Measurements from ENCODE around the gene FBXO8.

FBXO8 gene

DNA sequence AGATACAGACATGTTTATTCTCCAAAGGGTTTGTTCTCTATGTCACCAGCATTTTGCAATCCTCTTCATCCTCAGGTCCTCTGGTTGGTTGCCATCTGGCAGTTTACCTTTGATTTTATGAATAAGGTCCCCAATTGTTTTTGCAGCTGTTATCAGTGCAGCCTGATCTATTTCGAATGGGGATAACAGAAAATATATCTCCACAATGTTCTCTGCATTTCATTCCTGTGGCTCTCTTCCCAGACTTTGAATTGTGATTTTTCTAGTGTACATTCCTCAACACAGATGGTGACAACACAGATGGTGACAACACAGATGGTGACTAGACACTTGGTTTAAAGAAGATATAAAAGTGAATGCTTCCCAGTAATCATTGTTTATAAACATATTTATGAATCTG lies 74.1 kb downstream of the FBXO8 start:
- DNase-seq (ENCODE audit: low read depth in 2 of 2), result no peak

DNA sequence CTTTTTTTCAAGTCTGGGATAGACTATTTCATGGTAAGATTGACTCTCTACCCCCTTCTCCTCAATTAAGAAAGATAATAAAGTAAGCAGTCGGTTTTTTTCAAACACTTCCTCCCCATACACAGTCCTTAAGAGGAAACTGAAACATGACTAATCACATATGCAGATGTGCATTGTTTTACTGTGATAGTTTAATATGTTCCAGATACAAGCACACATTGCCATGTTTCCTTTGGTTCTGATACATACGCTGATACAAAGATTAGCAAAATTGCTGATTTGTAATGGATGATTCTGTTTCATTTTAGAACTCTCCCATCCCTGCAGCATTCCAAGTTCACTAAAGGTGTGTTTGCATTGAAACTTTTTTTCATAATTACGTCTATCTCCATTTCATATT lies 76.1 kb downstream of the FBXO8 start:
- no peak for DNase-seq (ENCODE audit: low read depth in 2 of 2)

DNA sequence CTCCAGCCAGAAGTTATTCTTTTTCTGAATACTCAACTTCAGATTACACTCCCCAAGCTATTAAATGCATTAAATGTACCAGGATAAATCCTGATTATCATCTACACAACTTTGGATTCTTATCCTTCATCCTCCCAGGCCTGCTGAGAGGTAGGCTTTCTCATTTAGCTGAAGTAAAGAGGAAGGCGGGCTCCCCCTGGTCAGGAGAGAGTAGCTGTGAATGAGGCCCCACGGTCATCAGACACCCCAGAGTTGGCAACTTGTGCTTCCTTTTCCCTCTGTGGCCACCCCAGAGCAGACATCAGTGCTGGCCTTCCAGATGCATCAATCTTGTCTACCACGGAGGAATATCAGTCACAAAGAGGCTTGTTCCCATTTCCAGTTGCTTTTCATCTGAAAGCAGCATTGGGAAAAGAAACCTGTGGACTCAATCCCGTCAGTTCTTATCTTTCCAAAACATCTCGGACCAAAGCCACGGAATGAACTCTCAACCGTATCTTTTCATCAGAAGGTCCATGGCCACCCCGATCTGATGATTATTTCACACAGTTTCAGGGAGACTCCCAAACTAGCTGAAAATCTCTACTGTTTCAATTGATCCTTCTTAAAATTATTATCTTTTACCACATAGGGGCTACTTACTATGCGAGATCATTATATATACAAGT lies 79.2 kb downstream of the FBXO8 start:
- DNase-seq (ENCODE audit: low read depth in 2 of 2), result no peak

GRCh38 chr4:174201871-174202270 lies 81.6 kb downstream of the FBXO8 start:
- DNase-seq (ENCODE audit: low read depth in 2 of 2), result no peak

DNA sequence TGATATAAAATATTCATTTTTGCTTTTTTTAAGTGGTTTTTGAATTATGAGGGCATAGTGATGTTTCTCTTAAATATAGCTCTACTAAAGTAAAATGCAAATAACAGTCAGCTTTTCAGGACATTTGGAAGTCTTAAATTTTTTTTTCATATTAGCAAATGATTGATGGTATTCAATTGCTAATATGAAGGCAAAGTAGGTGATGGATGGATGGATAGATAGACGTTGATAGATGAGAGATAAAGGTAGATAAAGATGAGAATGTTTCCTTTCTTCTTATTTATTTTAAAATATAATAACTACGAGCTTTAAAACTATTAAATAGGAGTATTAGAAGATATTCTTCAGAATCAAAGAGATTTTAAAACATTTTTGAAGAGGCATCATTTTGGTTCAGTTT lies 83.7 kb downstream of the FBXO8 start:
- DNase-seq (ENCODE audit: low read depth in 2 of 2), result no peak

GRCh38 chr4:174198828-174199227 lies 84.6 kb downstream of the FBXO8 start:
- DNase-seq (ENCODE audit: low read depth in 2 of 2), result no peak

GRCh38 chr4:174198396-174198795 lies 85.1 kb downstream of the FBXO8 start:
- no peak for DNase-seq (ENCODE audit: low read depth in 2 of 2)

- DNase-seq (ENCODE audit: low read depth in 2 of 2), result no peak
Observed at GRCh38 chr4:174193438-174194374, 89.8 kb downstream of the FBXO8 start.

- DNase-seq (ENCODE audit: low read depth in 2 of 2), result no peak
Observed at GRCh38 chr4:174192943-174193342, 90.5 kb downstream of the FBXO8 start.

DNA sequence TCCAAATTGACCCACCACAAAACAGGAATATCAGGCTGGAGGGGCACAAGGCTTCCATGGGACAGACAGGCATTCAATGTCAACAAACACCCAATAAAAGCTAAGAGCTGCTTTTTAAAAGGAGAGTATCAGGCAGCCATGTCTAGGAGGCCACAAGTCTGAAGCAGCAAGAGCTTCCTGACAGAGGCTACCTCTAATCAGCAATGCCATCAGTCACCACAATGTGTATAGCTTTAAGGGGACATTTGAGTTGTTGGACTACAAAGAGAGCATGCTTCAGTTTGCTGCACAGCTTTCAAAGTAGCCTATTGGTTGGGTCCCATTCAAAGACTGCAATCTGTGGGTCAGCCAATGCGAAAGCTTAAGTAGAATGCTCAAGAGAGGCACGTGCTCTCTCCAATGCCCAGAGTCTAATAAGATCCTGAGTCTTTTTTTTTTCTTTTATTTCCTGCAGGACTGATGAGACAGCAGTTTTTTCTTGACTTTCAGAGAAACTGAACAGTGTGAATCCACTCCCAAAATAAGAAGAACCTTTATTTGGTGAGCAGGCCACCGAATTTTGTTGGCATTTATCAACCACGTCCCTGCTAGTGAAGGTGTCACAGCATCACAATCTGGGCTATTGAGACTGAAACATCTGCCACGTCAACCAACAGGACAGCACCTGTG lies 92.5 kb downstream of the FBXO8 start:
- DNase-seq (ENCODE audit: low read depth in 2 of 2), result no peak

DNA sequence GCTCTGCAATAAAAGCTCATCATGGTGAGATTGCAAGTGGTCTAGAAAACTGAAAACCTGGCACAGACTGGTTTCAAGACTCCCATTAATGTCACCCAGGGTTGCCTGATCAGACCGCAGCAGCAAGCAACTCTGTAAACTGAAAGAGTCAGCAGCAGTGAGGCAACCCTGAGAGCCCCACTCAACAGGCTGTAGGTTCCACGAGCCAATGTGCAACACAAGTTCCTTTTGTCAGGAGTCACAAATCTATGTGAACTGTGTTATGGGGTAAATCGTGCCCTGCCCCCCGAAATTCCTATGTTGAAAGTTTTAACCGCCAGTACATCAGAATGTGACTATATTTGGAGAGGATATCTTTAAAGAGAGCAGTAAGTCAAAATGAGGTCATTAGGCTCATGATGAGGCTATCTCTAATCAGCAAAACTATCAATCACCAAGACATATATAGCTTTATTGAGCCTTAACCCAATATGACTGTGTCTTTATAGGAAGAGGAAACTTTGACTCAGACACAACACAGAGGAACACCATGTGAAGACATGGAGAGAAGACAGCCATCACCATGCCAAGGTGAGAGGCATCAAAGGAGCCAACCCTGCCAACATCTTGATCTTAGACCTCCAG lies 94.0 kb downstream of the FBXO8 start:
- DNase-seq (ENCODE audit: low read depth in 2 of 2), result no peak

Measured in activated CD8-positive, alpha-beta memory T cell treated with anti-CD3 and anti-CD28 coated beads for 4 hours (primary cell).